Activated CD4-positive, alpha-beta T cell treated with anti-CD3 and anti-CD28 coated beads, Interleukin-2, amount 10 ng/mL, durations not matched to agents 7 days and 5 days (primary cell): Measurements from ENCODE around the gene PIWIL4. TPM values are rescaled to one million over a fixed set of nuclear protein-coding genes. Genes with fewer than 3 reads are reported as not detected.
"Not testable (repeated sequence)": the region's sequence is repeated elsewhere in the genome, so short reads cannot be mapped to it uniquely, and the experiment has no call there.

ENCODE experiments used
- CTCF ChIA-PET: fragments of 350-600 bp; sonication (Branson Sonifier 250); formaldehyde crosslinking; loops from one replicate; lab custom pipeline; 2021; ENCODE audit warnings: antibody characterized with exemption; lab: Charles Lee
- POLR2A ChIA-PET: fragments of 350-600 bp; sonication (Branson Sonifier 250); formaldehyde crosslinking; loops from one replicate; lab custom pipeline; 2021; ENCODE audit warnings: antibody characterized with exemption; lab: Charles Lee
- DNase-seq: peaks from one replicate; pipeline ENCODE4 v3.0.0-alpha.2; 2020
- H3K27ac Mint-ChIP-seq: one replicate; pipeline ENCODE4 v1.8.0; 2021; ENCODE audit warnings: mild to moderate bottlenecking, moderate library complexity, mixed read lengths
- H3K27me3 Mint-ChIP-seq: one replicate; pipeline ENCODE4 v1.8.0; 2021; ENCODE audit warnings: mixed read lengths
- H3K36me3 Mint-ChIP-seq: one replicate; pipeline ENCODE4 v1.8.0; 2021; ENCODE audit warnings: low read depth, mixed read lengths
- H3K4me1 Mint-ChIP-seq: one replicate; pipeline ENCODE4 v1.8.0; 2021; ENCODE audit warnings: mixed read lengths
- H3K4me3 Mint-ChIP-seq: one replicate; pipeline ENCODE4 v1.8.0; 2021; ENCODE audit warnings: mild to moderate bottlenecking, moderate library complexity, mixed read lengths
- H3K9me3 Mint-ChIP-seq: one replicate; pipeline ENCODE4 v1.8.0; 2021; ENCODE audit warnings: mixed read lengths
- total RNA-seq, 2 experiments: library from RNA; stranded (reverse); gene quantifications; one replicate each; pipeline ENCODE4 v1.2.3, GENCODE V29; 2021

Gene PIWIL4
- total RNA-seq, 2 experiments from 2014 or later, result 0.55 to 0.65 TPM

DNA sequence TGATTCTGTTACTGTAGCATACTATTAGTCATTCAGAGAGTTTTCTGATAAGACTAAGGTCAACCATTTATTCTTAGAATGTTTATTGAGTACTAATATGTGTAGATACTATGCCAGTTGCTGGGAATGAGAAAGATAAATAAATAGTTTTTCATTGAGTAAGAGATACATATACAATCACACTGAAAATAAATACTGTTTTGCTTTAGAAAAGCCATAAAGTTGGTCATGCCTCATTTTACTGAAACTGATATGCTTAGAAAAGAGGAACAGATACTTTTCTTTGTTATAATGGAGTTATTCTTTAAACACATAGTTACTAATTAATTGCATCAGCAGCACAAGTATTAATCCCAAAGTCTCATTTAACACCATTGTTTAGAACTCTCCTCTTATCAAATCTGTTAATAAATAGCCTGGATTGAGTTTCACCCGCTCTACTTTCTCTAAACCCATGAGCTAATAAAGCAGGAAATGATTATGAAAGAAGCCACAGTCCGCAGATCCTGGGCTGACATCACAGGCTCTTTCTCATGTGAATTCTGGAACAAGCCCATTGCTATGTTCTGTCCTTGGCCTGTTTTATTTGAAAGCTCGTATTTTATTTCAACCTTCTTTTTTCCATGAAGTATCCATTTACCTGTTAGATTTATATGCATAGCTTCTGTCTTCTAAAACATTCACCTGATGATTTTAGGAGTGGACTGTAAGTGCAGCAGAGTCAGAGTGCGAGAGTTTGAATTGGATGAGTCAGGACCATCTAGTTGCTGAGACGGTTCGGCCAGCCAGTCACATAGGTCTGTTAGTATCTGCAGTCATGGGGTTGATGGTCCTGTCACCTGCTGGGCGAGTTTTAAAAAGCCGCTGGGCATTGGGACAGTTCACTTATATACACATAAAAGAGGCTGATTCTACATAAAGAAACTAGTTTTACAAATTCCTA, 35.5 kb downstream of the PIWIL4 start:
- Mint-ChIP-seq H3K27ac (no peak overlapping the region), H3K4me3 (no peak overlapping the region), H3K4me1 (no peaks in the 10 kb centered on the region), H3K27me3 (no peaks in the 10 kb centered on the region), H3K36me3 (no peaks in the 10 kb centered on the region), H3K9me3 (no peaks in the 10 kb centered on the region)
- peak; percentile 46 for DNase-seq
- ChIA-PET CTCF (interaction anchor here (1.2 kb wide), 1 partner anchor 86 kb away, joined by 3 read pairs; no protein-coding TSS in a partner anchor), POLR2A (no interaction called here)

GRCh38 chr11:94603587-94603986, 36.4 kb downstream of the PIWIL4 start:
- H3K36me3 Mint-ChIP-seq, result no peaks in the 10 kb centered on the region
- H3K27ac Mint-ChIP-seq, result no peak overlapping the region
- H3K27me3 Mint-ChIP-seq, result no peaks in the 10 kb centered on the region

DNA sequence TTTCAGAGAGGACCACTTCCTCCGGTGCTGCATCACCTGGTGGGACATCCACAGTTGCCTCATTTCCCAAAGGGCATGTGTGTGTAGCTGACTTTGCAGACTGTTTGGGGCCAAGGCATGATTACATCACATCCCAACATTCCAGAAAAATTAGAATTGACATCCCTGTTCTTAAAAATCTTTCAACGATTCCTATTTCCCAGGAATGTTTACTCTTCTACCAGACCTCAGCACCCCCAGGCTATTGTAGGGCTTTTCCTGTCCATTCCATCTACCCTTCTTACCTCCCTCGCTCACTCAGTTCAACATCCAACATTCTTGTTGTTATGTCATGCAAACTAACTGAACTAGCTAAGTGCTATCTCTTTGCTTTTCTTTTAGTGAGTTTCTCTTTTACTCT, 37.3 kb downstream of the PIWIL4 start:
- Mint-ChIP-seq H3K4me3 (no peak overlapping the region), H3K27ac (no peak overlapping the region), H3K36me3 (no peaks in the 10 kb centered on the region), H3K9me3 (no peaks in the 10 kb centered on the region), H3K27me3 (no peaks in the 10 kb centered on the region), H3K4me1 (no peaks in the 10 kb centered on the region)
- ChIA-PET CTCF (no interaction called here), POLR2A (no interaction called here)
- DNase-seq, result no peak

More at GRCh38 chr11:94603587-94603986, 36.4 kb downstream of the PIWIL4 start:
- DNase-seq, result no peak
- no peaks in the 10 kb centered on the region for H3K9me3 Mint-ChIP-seq
- H3K4me1 Mint-ChIP-seq, result no peaks in the 10 kb centered on the region
- H3K4me3 Mint-ChIP-seq, result no peak overlapping the region
- CTCF ChIA-PET, result interaction anchor here (0.5 kb wide), 1 partner anchor 1211 kb away, joined by 3 read pairs; no protein-coding TSS in a partner anchor
- POLR2A ChIA-PET, result no interaction called here

DNA sequence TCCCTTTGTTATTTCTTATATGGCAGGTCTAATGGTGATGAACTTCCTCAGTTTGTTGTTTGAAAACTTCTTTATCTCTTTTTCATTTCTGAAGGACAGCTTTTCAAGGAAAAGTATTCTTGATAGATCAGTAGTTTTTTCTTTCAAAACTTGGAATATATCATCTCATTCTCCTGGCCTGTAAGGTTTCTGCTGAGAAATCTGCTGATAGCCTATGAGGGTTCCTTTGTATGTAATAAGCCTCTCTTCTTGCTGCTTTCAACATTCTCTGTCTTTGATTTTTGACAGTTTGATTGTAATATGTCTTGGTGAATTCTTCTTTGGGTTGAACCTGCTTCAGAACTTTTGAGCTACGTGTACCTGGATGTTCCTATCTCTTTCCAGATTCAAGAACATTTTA, 46.0 kb downstream of the PIWIL4 start:
- no peaks in the 10 kb centered on the region for H3K4me1 Mint-ChIP-seq
- H3K27ac Mint-ChIP-seq, result no peak overlapping the region
- CTCF ChIA-PET, result interaction anchor here (0.6 to 1.5 kb wide), 3 partner anchors 10 to 182 kb away, joined by 3 read pairs; no protein-coding TSS in a partner anchor
- POLR2A ChIA-PET, result no interaction called here
- no peaks in the 10 kb centered on the region for H3K36me3 Mint-ChIP-seq
- DNase-seq, result no peak
- peaks cover 19% of the 10 kb centered on the region for H3K9me3 Mint-ChIP-seq
- H3K4me3 Mint-ChIP-seq, result no peak overlapping the region
- no peaks in the 10 kb centered on the region for H3K27me3 Mint-ChIP-seq

DNA sequence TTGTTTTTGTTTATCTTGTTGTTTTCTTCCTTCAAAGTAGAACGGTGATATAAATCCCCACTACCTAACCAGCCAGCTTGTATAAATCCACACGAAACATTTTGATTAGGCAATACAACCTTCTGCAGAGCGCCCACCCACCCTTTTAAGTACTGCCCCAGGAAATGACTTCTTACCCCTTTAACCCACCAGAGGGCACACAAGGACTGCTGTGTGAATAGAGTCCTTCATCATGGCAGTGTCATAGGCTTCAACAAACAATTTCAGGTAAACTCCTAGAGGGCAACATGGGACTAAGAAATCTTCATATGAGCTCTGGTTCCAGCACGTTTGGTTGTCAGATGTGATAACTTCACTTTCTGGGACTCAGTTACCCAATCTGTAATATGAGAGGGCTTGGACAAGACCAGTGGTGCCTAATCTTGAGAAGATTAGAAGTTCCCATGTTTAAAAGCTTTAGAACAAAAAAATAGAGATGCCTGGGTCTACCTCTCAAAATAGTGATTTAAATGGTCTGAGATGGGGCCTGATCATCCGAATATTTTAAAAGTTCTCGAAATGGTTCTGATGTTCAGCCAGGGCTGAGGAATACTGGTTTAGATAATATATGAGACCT, 56.1 kb downstream of the PIWIL4 start:
- no peaks in the 10 kb centered on the region for H3K36me3 Mint-ChIP-seq
- CTCF ChIA-PET, result interaction anchor here (0.6 to 1.6 kb wide), 4 partner anchors 10 to 339 kb away, joined by 3 to 4 read pairs (median 4); no protein-coding TSS in a partner anchor
- H3K4me1 Mint-ChIP-seq, result no peaks in the 10 kb centered on the region
- no peak overlapping the region for H3K4me3 Mint-ChIP-seq
- H3K9me3 Mint-ChIP-seq, result peaks cover 7% of the 10 kb centered on the region
- DNase-seq, result peak; percentile 68
- H3K27ac Mint-ChIP-seq, result no peak overlapping the region
- POLR2A ChIA-PET, result no interaction called here
- peaks cover 5% of the 10 kb centered on the region for H3K27me3 Mint-ChIP-seq

- H3K27me3 Mint-ChIP-seq, DNase-seq, CTCF ChIA-PET, H3K4me1 Mint-ChIP-seq, H3K27ac Mint-ChIP-seq, H3K4me3 Mint-ChIP-seq, H3K9me3 Mint-ChIP-seq, POLR2A ChIA-PET, H3K36me3 Mint-ChIP-seq: not testable (repeated sequence)
These were observed 58.3 kb downstream of the PIWIL4 start for GRCh38 chr11:94625422-94625821.

- H3K36me3 Mint-ChIP-seq, H3K9me3 Mint-ChIP-seq, H3K4me1 Mint-ChIP-seq, H3K27me3 Mint-ChIP-seq, POLR2A ChIA-PET, DNase-seq, H3K27ac Mint-ChIP-seq, H3K4me3 Mint-ChIP-seq: not testable (repeated sequence)
- CTCF ChIA-PET, result interaction anchor here (1.3 kb wide), 1 partner anchor 14 kb away, joined by 3 read pairs; no protein-coding TSS in a partner anchor
These were observed 59.9 kb downstream of the PIWIL4 start for GRCh38 chr11:94627003-94627560.

- no peaks in the 10 kb centered on the region for H3K4me1 Mint-ChIP-seq
- no peaks in the 10 kb centered on the region for H3K36me3 Mint-ChIP-seq
- CTCF ChIA-PET, result no interaction called here
- POLR2A ChIA-PET, result no interaction called here
- H3K9me3 Mint-ChIP-seq, result peaks cover 7% of the 10 kb centered on the region
- peaks cover 8% of the 10 kb centered on the region for H3K27me3 Mint-ChIP-seq
- H3K27ac Mint-ChIP-seq, result no peak overlapping the region
- DNase-seq, result no peak
- H3K4me3 Mint-ChIP-seq, result no peak overlapping the region
These were observed 62.6 kb downstream of the PIWIL4 start for GRCh38 chr11:94629741-94630140.

DNA sequence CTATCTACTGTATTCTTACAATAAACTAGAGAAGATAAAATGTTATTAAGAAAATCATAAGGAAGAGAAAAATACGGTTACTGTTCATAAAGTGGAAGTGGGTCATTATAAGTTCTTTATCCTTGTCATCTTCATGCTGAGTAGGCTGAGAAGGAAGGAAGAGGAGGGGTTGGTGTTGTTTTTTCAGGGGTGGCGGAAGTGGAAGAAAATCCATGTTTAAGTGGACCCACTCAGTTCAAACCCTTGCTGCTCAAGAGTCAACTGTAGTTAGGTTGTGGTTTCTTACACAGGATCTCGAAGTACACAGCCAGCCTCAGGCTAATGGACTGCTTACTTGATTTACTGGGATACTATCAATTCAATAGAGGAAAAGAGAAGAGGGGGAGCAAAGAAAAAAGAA, 63.1 kb downstream of the PIWIL4 start:
- Mint-ChIP-seq H3K27me3 (peaks cover 8% of the 10 kb centered on the region), H3K9me3 (peaks cover 7% of the 10 kb centered on the region), H3K4me1 (no peaks in the 10 kb centered on the region), H3K36me3 (no peaks in the 10 kb centered on the region), H3K4me3 (no peak overlapping the region), H3K27ac (no peak overlapping the region)
- POLR2A ChIA-PET, result no interaction called here
- CTCF ChIA-PET, result no interaction called here
- no peak for DNase-seq

GRCh38 chr11:94632356-94632755, 65.2 kb downstream of the PIWIL4 start:
- ChIA-PET CTCF (no interaction called here), POLR2A (no interaction called here)
- H3K4me1 Mint-ChIP-seq, result no peaks in the 10 kb centered on the region
- H3K27ac Mint-ChIP-seq, result no peak overlapping the region
- no peaks in the 10 kb centered on the region for H3K36me3 Mint-ChIP-seq
- DNase-seq, result no peak
- H3K9me3 Mint-ChIP-seq, result no peaks in the 10 kb centered on the region
- peaks cover 3% of the 10 kb centered on the region for H3K27me3 Mint-ChIP-seq
- H3K4me3 Mint-ChIP-seq, result no peak overlapping the region

DNA sequence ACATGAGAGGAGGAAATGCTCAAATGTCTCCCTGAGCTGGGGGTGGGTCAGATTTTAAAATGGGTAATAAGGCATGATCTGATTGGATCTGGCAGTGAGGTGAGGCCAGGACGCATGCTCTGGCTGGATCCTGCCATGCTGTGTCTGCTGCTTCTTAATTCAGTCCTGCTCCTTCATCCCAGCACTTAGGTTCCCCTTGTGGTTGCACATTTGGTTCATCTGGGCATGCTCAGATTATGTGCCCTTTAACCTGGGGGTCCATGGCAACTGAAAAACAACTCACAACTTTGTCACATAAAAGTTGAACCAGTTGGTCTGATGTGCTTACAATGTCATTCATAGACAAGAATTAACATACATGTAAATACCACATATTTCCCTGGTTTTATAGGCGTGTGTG, 67.9 kb downstream of the PIWIL4 start:
- ChIA-PET CTCF (no interaction called here), POLR2A (no interaction called here)
- no peak overlapping the region for H3K4me3 Mint-ChIP-seq
- no peaks in the 10 kb centered on the region for H3K36me3 Mint-ChIP-seq
- H3K27ac Mint-ChIP-seq, result no peak overlapping the region
- no peak for DNase-seq
- H3K27me3 Mint-ChIP-seq, result peaks cover 3% of the 10 kb centered on the region
- H3K4me1 Mint-ChIP-seq, result peaks cover 14% of the 10 kb centered on the region
- H3K9me3 Mint-ChIP-seq, result no peaks in the 10 kb centered on the region

DNA sequence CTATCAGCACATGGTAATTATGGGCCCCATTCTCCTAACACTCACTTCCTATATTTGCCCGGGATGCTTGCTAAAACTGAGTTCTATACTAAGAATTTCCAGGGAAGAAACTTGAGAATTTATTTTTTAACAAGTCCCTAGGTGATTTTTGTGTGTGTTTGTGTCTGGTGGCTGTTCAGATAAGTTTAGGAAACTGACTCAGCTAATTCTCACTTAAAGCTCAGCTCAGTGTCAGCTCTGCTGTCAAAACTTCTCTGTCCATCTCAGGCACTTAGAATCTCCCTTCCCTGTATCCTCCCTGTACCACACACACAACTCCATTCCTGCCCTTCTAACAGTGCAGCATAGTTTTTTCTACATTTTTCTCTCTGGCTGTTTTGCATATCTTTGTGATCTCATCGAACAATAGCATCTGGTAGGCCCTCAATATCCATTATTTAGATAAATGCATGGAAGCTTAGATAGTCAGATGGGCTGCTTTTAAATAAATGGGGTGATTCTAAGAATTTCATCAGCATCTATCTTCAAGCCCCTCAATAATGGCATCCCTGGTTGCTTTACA, 69.3 kb downstream of the PIWIL4 start:
- no peaks in the 10 kb centered on the region for H3K9me3 Mint-ChIP-seq
- peaks cover 14% of the 10 kb centered on the region for H3K4me1 Mint-ChIP-seq
- H3K36me3 Mint-ChIP-seq, result no peaks in the 10 kb centered on the region
- ChIA-PET CTCF (interaction anchor here (1.2 kb wide), 1 partner anchor 40 kb away, joined by 3 read pairs; no protein-coding TSS in a partner anchor), POLR2A (no interaction called here)
- peaks cover 3% of the 10 kb centered on the region for H3K27me3 Mint-ChIP-seq
- H3K27ac Mint-ChIP-seq, result no peak overlapping the region
- no peak overlapping the region for H3K4me3 Mint-ChIP-seq
- no peak for DNase-seq
